KBM-7 (cell line): Measurements from ENCODE around the gene PUM1.
A peak's percentile ranks its signal among the peaks of the same experiment; 100 is the strongest.
"Not testable (repeated sequence)": the region's sequence is repeated elsewhere in the genome, so short reads cannot be mapped to it uniquely, and the experiment has no call there.

Source experiments
- DNase-seq: peaks from one replicate; pipeline ENCODE4 v3.0.0-alpha.2; 2015
- in situ Hi-C: fragments of 300-500 bp; cut with MboI; formaldehyde crosslinking; loops from 2 replicates; pipeline ENCODE4 v1.14.3; 2020; ENCODE audit warnings: low sequenced_read_pairs, low pct_unique_long_range_greater_than_20kb, mixed read lengths

The PUM1 gene

DNA sequence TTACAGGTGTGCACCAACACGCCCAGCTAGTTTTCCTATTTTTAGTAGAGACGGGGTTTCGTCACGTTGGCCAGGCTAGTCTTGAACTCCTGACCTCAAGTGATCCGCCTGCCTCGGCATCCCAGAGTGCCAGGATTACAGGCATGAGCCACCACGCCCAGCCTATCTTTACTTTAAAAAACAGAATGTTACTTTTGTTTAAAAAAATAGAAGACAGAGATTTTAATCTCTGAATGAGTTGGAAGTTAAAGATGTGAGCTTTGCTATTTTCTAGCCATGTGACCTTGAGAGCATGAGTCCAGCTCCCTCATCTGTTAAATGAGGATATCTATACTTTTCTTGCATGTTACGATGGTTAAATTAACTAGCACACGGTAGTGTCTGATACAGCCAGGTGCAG, 3.9 kb upstream of the PUM1 start:
- in situ Hi-C loops, result no loop called here

DNA sequence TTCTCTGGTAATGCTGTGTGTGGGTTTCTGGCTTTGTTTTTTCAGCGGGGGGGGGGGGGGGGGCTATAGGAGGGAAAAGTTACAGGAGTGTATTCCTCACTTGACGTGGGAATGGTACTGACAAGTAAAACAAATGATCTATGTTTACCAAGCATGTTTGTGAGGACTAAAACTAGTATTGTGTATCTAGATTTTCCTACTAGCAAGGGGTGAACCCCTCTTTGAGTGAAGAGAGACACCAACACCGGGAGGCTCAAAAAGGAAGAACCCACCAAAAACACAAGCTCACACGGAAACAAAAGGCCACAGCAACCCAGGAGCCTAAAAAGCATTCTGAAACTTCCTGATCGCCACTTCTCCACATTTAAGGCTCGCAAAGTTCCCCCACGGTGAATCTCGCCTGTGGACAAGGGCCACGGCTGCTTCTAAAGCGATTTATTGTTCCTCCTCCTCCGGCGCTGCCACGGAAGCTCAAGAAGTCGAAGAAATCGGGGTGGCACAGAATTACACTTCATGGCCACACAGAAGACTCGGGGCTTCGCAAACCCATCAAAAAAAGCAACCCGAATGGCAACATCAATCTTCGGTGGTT, 703 bp downstream of the PUM1 start:
- in situ Hi-C loops, result no loop called here
- DNase-seq, result peak; percentile 69

More for the DNA sequence above, 3.9 kb upstream of the PUM1 start:
- DNase-seq, result no peak

GRCh38 chr1:31064111-31064717, 1.3 kb downstream of the PUM1 start:
- DNase-seq, result peak; percentile 20

GRCh38 chr1:31063631-31064030, 1.9 kb downstream of the PUM1 start:
- in situ Hi-C loops, result no loop called here
- DNase-seq, result peak; percentile 44

More at GRCh38 chr1:31064111-31064717, 1.3 kb downstream of the PUM1 start:
- in situ Hi-C loops, result no loop called here

- in situ Hi-C loops, result no loop called here
- DNase-seq, result no peak
Observed at GRCh38 chr1:31062867-31063380, 2.6 kb downstream of the PUM1 start.

- in situ Hi-C loops, result not testable (repeated sequence)
Observed at GRCh38 chr1:31062162-31062866, 3.2 kb downstream of the PUM1 start.

GRCh38 chr1:31058012-31058411, 7.5 kb downstream of the PUM1 start:
- DNase-seq, result no peak
- in situ Hi-C loops, result no loop called here

More at GRCh38 chr1:31062162-31062866, 3.2 kb downstream of the PUM1 start:
- not testable (repeated sequence) for DNase-seq

GRCh38 chr1:31055953-31056352, 9.6 kb downstream of the PUM1 start:
- no peak for DNase-seq
- in situ Hi-C loops, result no loop called here

- DNase-seq, result no peak
- in situ Hi-C loops, result no loop called here
Observed at GRCh38 chr1:31055501-31055900, 10.0 kb downstream of the PUM1 start.

- DNase-seq, result no peak
- in situ Hi-C loops, result no loop called here
Observed at GRCh38 chr1:31054958-31055481, 10.5 kb downstream of the PUM1 start.

DNA sequence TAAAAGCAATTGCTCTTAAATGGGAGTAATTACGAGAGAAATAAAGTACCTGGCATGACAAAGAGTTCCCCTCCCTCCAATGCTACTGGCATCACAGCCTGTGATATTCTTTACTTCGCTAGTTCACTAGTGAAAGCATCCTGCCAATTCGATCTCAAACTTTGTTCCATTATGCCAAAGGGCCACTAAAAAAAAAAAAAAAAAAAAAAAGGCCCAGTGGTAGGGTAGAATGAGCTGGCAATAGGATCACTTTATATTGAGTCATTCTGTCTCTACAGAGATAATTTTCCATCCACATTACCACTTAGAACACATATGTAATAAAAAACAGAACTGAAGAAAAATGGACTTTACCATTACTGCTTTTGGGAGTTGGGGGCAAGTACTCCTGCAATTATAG, 11.2 kb downstream of the PUM1 start:
- in situ Hi-C loops, result no loop called here

DNA sequence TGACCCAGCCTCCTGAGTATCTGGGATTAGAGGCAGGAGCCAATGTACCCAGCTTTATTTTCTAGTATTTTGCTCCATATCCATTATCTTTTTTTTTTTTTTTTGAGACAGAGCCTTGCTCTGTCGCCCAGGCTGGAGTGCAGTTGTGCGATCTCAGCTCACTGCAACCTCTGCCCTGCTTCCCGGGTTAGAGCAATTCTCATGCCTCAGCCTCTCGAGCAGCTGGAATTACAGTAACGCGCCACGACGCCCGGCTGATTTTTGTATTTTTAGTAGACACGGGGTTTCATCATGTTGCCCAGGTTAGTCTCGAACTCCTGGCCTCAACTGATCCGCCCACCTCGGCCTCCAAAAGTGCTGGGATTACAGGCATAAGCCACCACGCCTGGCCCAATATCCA, 12.9 kb downstream of the PUM1 start:
- in situ Hi-C loops, result not testable (repeated sequence)

More for the DNA sequence above, 11.2 kb downstream of the PUM1 start:
- no peak for DNase-seq

DNA sequence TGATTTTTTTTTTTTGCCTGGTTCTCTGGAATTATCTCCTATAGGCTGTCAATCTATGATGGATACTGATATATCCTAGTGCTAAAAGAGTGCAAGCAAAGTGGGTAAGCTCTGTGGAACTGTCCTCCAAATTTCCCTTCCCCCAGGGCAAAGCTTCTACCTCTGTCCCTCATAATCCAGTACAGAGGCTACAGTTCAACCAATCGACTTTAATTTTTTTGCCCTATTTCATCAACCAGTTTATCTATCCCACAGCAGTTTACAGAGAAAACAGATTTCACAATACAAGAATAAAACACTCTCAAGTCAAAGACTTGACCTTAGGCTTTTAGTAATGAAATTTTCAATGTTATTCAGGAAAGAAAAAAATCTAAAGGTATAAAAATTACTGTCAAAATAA, 13.9 kb downstream of the PUM1 start:
- in situ Hi-C loops, result no loop called here
- no peak for DNase-seq

More for the DNA sequence above, 12.9 kb downstream of the PUM1 start:
- not testable (repeated sequence) for DNase-seq

DNA sequence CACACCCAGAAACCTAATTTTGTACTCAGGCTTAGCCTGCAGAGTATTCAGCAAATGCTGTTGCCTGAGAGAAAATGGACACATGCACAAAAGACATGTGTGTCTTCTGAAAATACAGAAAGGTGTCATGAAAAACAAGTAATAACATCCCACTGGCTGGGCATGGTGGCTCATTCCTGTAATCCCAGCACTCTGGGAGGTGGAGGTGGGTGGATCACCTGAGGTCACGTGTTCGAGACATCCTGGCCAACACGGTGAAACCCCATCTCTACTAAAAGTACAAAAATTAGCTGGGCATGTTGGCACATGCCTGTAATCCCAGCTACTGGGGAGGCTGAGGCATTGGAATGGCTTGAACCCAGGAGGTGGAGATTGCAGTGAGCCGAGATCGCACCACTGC, 18.0 kb downstream of the PUM1 start:
- in situ Hi-C loops, DNase-seq: not testable (repeated sequence)

GRCh38 chr1:31043631-31044030, 21.9 kb downstream of the PUM1 start:
- no peak for DNase-seq
- in situ Hi-C loops, result no loop called here

DNA sequence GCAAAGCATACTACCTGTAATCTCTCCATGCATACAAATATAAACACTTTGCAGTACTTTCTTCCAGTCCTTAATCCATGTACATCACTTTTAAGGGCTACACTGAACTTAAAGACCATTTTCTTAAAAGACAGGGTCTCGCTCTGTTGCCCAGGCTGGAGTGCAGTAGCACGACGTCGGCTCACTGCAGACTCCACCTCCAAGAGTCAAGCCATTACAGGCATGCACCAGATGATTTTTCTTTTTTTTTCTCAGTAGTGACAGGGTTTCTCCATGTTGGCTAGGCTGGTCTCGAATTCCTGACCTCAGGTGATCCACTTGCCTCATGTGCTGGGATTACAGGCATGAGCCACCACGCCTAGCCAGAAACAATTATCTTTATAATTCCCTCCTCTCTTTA, 22.9 kb downstream of the PUM1 start:
- DNase-seq, result no peak
- in situ Hi-C loops, result no loop called here

DNA sequence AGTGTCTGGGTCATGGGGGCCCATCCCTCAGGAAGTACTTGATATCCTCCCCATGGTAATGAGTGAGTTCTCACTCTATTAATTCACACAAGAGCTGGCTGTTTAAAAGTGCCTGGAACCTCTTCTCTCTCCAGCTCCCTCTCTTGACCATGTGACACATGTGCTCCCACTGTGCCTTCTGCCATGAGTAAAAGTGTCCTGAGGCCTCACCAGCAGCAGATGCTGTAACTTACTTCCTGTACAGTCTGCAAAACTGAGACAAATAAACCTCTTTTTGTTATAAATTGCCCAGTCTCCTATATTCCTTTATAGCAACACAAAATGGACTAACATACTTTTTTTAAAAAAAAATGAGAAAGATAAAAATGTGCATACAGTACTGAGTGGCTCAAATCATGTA, 24.0 kb downstream of the PUM1 start:
- in situ Hi-C loops, result no loop called here
- no peak for DNase-seq

DNA sequence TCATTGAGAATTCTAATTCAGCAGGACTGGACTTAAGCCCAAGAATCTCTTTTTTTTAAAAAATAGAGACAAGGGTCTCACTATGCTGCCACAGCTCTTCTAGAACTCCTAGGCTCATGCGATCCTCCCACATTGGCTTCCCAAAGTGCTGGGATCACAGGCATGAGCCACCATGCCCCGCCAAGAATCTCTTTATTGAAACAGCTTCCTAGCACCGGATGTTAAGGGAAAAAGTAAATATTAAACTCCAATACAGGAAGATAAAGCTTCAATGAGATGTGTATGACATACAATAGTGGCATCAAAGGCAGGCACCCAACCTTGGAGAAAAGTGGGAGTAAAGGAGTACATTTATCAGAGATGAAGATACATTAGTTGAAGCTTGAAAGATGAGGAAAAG, 25.5 kb downstream of the PUM1 start:
- DNase-seq, result no peak
- in situ Hi-C loops, result no loop called here

DNA sequence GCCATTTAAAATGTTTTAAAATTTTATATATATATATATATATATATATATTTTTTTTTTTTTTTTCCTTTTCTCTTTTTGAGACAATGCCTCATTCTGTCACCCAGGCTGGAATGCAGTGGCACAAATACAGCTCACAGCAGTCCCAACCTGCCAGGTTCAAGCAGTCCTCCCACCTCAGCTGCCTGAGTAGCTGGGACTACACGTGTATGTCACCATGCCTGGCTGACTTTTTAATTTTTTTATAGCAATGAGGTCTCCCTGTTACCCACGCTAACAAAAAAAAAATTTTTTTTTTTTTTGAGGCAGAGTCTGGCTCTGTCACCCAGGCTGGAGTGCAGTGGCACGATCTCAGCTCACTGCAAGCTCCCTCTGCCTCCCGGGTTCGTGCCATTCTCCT, 26.6 kb downstream of the PUM1 start:
- in situ Hi-C loops, DNase-seq: not testable (repeated sequence)

- DNase-seq, result no peak
- in situ Hi-C loops, result no loop called here
Observed at GRCh38 chr1:31038360-31038759, 27.2 kb downstream of the PUM1 start.
